Measurements from ENCODE around the gene ELMOD3. TPM values are rescaled to one million over a fixed set of nuclear protein-coding genes. Genes with fewer than 3 reads are reported as not detected.

The ELMOD3 gene
- total RNA-seq, 2 donors from 2014 or later: 16.9 to 18.5 TPM

- H3K27ac ChIP-seq: peak overlapping the region; percentile 91 to 96 (median 94)
- H3K36me3 ChIP-seq (replicated peaks in 1 of 2; ENCODE audit: insufficient read depth in 1 of 2, low read depth in 2 of 2): no peaks in the 10 kb centered on the region
- WGBS, 2 donors: 14% methylated on average over 13 of the region's 13 CpGs
- ATAC-seq (peak; percentile 77), DNase-seq (peak; percentile 89 to 92 (median 90))
- no peaks in the 10 kb centered on the region for H3K27me3 ChIP-seq
- no peak overlapping the region for H3K4me3 ChIP-seq
- intact Hi-C loops (cut with DNase I): loop anchor here (5.0 kb wide), 1 partner anchor 131 kb away; no protein-coding TSS in a partner anchor
- TF ChIP-seq POLR2A (IDR thresholded peaks at IDR 0.05): peak in 1 of 3 donors; percentile 40
- TF ChIP-seq, protein P1, sequence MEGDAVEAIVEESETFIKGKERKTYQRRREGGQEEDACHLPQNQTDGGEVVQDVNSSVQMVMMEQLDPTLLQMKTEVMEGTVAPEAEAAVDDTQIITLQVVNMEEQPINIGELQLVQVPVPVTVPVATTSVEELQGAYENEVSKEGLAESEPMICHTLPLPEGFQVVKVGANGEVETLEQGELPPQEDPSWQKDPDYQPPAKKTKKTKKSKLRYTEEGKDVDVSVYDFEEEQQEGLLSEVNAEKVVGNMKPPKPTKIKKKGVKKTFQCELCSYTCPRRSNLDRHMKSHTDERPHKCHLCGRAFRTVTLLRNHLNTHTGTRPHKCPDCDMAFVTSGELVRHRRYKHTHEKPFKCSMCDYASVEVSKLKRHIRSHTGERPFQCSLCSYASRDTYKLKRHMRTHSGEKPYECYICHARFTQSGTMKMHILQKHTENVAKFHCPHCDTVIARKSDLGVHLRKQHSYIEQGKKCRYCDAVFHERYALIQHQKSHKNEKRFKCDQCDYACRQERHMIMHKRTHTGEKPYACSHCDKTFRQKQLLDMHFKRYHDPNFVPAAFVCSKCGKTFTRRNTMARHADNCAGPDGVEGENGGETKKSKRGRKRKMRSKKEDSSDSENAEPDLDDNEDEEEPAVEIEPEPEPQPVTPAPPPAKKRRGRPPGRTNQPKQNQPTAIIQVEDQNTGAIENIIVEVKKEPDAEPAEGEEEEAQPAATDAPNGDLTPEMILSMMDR (IDR thresholded peaks at IDR 0.05): no peak
- peaks cover 83% of the 10 kb centered on the region for H3K4me1 ChIP-seq
- peaks cover 0 to 2% (median 0%) of the 10 kb centered on the region in 3 donors for H3K9me3 ChIP-seq
Observed at GRCh38 chr2:85421260-85422071, 66.9 kb downstream of the ELMOD3 start.

DNA sequence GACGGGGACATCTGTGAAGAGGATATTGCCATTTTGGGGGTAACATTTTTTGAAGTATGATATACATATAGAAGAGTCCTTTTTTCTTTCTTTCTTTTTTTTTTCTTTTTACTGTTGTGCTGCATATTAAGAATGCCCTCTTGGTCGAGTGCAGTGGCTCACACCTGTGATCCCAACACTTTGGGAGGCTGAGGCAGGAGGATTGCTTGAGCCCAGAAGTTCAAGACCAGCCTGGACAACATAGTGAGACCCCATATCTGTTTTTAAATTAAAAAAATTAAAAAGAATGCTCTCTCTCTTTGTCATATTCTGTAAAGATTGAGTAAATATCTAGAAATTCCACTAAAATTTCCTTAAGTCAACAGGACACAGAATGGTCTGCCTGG, 67.5 kb downstream of the ELMOD3 start:
- WGBS, 2 donors: 52 to 55% methylated on average over 2 of the region's 2 CpGs
- peaks cover 89% of the 10 kb centered on the region for H3K4me1 ChIP-seq
- H3K27me3 ChIP-seq: no peaks in the 10 kb centered on the region
- DNase-seq (no peak), ATAC-seq (no peak)
- peak overlapping the region; percentile 91 to 96 (median 94) for H3K27ac ChIP-seq
- intact Hi-C loops (cut with DNase I): loop anchor here (5.0 kb wide), 1 partner anchor 130 kb away; no protein-coding TSS in a partner anchor
- no peak for TF ChIP-seq POLR2A (IDR thresholded peaks at IDR 0.05)
- TF ChIP-seq, protein P1 (IDR thresholded peaks at IDR 0.05): no peak
- H3K9me3 ChIP-seq: peaks cover 0 to 2% (median 0%) of the 10 kb centered on the region in 3 donors
- H3K36me3 ChIP-seq (replicated peaks in 1 of 2; ENCODE audit: insufficient read depth in 1 of 2, low read depth in 2 of 2): no peaks in the 10 kb centered on the region
- H3K4me3 ChIP-seq: no peak overlapping the region

DNA sequence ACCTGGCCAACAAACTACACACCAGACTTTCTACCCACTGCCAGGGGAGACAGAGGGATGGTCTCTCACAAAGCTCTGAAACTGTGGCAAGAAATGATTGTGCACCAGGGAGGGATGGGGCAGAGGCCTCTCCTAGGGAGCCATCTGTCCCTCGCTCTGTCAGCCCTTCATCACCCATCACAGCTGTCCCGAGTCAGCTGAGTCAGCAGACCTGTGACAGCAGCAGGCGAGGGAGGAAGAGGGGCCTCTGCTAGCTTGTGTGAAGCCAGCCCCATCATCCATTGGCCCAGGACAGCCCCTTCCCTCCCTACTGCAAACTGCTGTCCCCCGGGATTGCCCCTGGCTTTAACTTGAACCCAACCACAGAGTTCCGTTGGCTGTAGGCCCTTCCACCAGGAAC, 69.0 kb downstream of the ELMOD3 start:
- Histone ChIP-seq H3K36me3 (replicated peaks in 1 of 2; ENCODE audit: insufficient read depth in 1 of 2, low read depth in 2 of 2) (no peaks in the 10 kb centered on the region), H3K4me3 (no peak overlapping the region), H3K27me3 (no peaks in the 10 kb centered on the region), H3K4me1 (peaks cover 93% of the 10 kb centered on the region), H3K27ac (peak overlapping the region; percentile 10 to 96 (median 94)), H3K9me3 (peaks cover 0 to 2% (median 0%) of the 10 kb centered on the region in 3 donors)
- TF ChIP-seq, protein P1 (IDR thresholded peaks at IDR 0.05): no peak
- no peak for TF ChIP-seq POLR2A (IDR thresholded peaks at IDR 0.05)
- intact Hi-C loops (cut with DNase I): loop anchor here (5.0 kb wide), 1 partner anchor 129 kb away; no protein-coding TSS in a partner anchor
- 75 to 100% methylated on average over 2 to 5 of the region's 5 CpGs for WGBS, 2 donors
- DNase-seq (no peak), ATAC-seq (no peak)

- Histone ChIP-seq H3K4me1 (peaks cover 74% of the 10 kb centered on the region), H3K36me3 (replicated peaks in 1 of 2; ENCODE audit: insufficient read depth in 1 of 2, low read depth in 2 of 2) (no peaks in the 10 kb centered on the region), H3K27ac (peak overlapping the region; percentile 47 to 69 (median 60)), H3K4me3 (no peak overlapping the region), H3K27me3 (no peaks in the 10 kb centered on the region), H3K9me3 (peaks cover 0 to 2% (median 0%) of the 10 kb centered on the region in 3 donors)
- intact Hi-C loops (cut with DNase I): no loop called here
- no peak for TF ChIP-seq POLR2A (IDR thresholded peaks at IDR 0.05)
- TF ChIP-seq, protein P1 (IDR thresholded peaks at IDR 0.05): peak in 3 of 7 experiments; percentile 5 to 23 (median 15)
- 0 to 17% methylated on average over 1 to 3 of the region's 3 CpGs for WGBS, 2 donors
- DNase-seq: peak; percentile 68 to 78 (median 76)
- ATAC-seq: peak; percentile 7
Observed at GRCh38 chr2:85425588-85425987, 71.0 kb downstream of the ELMOD3 start.
